Measurements from ENCODE around the gene SFXN3.

The SFXN3 gene

DNA sequence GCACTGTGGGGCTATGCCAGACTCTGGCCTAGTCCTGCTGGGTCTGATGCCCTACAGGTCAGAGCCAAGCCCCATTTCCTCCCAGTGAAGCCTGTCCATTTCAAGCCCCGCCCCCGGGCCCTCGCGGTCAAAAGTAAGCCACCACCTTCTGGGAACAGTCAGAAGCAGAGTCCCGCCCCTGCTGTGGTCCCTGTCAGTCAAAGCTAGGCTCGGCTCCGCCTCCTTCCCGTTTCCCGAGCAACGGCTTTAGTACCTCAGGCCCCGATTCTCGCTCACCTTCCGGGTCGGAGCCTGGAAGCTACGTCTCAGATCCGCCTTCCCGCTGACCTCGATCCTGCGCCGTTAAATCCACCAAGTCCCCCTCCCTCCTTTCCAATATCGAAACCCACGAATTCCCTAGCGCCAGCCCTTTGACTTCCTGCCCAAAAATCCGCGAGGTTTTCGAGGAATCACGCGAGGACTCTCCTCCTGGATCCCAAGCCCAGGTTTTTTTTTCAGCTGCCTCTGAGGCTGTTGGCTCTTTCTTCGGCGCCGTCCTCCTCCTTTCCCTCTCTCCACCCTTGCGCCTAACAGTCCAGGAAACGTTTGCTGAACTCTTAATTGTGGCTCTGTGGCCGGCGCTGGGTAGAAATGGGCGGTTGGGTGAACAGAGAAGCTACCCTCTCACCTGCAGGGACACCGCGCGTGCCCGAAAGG is 11.8 kb downstream of the SFXN3 start:
- H3K4me2 ChIP-seq: peak overlapping the region; percentile 76 to 96 (median 89)
- TF ChIP-seq Cebpa-rat (IDR thresholded peaks at IDR 0.05): no peak
- peaks cover 6 to 29% (median 24%) of the 10 kb centered on the region in 11 experiments; a peak in 21 of 22 replicates for H3K36me3 ChIP-seq
- H3K4me1 ChIP-seq: peaks cover 29 to 44% (median 41%) of the 10 kb centered on the region in 10 experiments
- peak overlapping the region; percentile 70 to 84 (median 80) for H3K9ac ChIP-seq
- peak overlapping the region; percentile 46 to 71 (median 60) for H3K4me3 ChIP-seq
- H3K27me3 ChIP-seq: peaks cover 18 to 30% (median 22%) of the 10 kb centered on the region in 11 experiments
- H3K9me3 ChIP-seq (replicated peaks in 1 of 11): no peaks in the 10 kb centered on the region
- peaks cover 0 to 34% (median 7%) of the 10 kb centered on the region in 11 experiments; a peak in 12 of 22 replicates for H4K20me1 ChIP-seq
- H3K27ac ChIP-seq: peak overlapping the region; percentile 66 to 93 (median 80)

DNA sequence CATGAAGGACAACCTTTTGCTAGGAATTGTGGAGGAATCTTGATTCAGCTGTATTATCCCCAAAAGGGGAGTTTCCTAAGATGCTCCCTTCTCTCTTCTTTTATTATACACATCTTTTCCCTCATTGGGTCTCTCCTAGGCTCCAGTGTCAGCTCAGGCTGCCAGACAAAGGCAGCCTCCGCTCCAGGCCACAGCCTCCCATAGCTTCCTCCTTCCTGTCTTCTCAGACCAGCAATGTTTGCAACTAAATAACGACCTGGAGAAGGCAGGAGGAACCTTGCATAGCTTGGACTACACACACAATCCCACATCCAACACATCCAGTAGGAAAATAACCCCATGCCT is 12.3 kb downstream of the SFXN3 start:
- peak overlapping the region; percentile 70 to 84 (median 80) for H3K9ac ChIP-seq
- peak overlapping the region; percentile 76 to 96 (median 89) for H3K4me2 ChIP-seq
- H3K27me3 ChIP-seq: peaks cover 23 to 36% (median 27%) of the 10 kb centered on the region in 11 experiments
- H3K9me3 ChIP-seq (replicated peaks in 1 of 11): no peaks in the 10 kb centered on the region
- peak overlapping the region; percentile 46 to 71 (median 60) for H3K4me3 ChIP-seq
- TF ChIP-seq Cebpa-rat (IDR thresholded peaks at IDR 0.05): no peak
- peaks cover 29 to 44% (median 41%) of the 10 kb centered on the region in 10 experiments for H3K4me1 ChIP-seq
- H4K20me1 ChIP-seq: peaks cover 0 to 34% (median 7%) of the 10 kb centered on the region in 11 experiments; a peak in 14 of 22 replicates
- H3K27ac ChIP-seq: peak overlapping the region; percentile 66 to 93 (median 80)
- peaks cover under 1 to 24% (median 19%) of the 10 kb centered on the region in 11 experiments; a peak in 18 of 22 replicates for H3K36me3 ChIP-seq

GRCh38 chr10:101044117-101044516 is 13.1 kb downstream of the SFXN3 start:
- Histone ChIP-seq H3K27me3 (peaks cover 31 to 43% (median 35%) of the 10 kb centered on the region in 11 experiments), H3K4me2 (peak overlapping the region in 9 of 11 experiments; percentile 76 to 96 (median 89); a peak in 14 of 22 replicates), H3K9me3 (replicated peaks in 1 of 11) (no peaks in the 10 kb centered on the region), H3K4me1 (peaks cover 29 to 47% (median 41%) of the 10 kb centered on the region in 10 experiments), H3K36me3 (peaks cover 0 to 16% (median 12%) of the 10 kb centered on the region in 11 experiments; a peak in 15 of 22 replicates), H3K4me3 (no peak overlapping the region), H3K27ac (no peak overlapping the region), H4K20me1 (peaks cover 0 to 34% (median 12%) of the 10 kb centered on the region in 11 experiments; a peak in 13 of 22 replicates), H3K9ac (no peak overlapping the region; a peak in 1 of 22 replicates)
- no peak for TF ChIP-seq Cebpa-rat (IDR thresholded peaks at IDR 0.05)

- Histone ChIP-seq H3K9me3 (replicated peaks in 1 of 11) (no peaks in the 10 kb centered on the region), H3K27ac (no peak overlapping the region), H3K27me3 (peaks cover 42 to 61% (median 51%) of the 10 kb centered on the region in 11 experiments), H3K36me3 (peaks cover 0 to 5% (median 0%) of the 10 kb centered on the region in 11 experiments; a peak in 1 of 22 replicates), H4K20me1 (peaks cover 0 to 46% (median 16%) of the 10 kb centered on the region in 11 experiments; a peak in 14 of 22 replicates), H3K4me3 (no peak overlapping the region), H3K9ac (peak overlapping the region in 1 of 11 experiments; percentile 32; a peak in 4 of 22 replicates), H3K4me1 (peaks cover 27 to 50% (median 43%) of the 10 kb centered on the region in 10 experiments), H3K4me2 (peak overlapping the region in 9 of 11 experiments; percentile 21 to 60 (median 40); a peak in 17 of 22 replicates)
- no peak for TF ChIP-seq Cebpa-rat (IDR thresholded peaks at IDR 0.05)
Measured at GRCh38 chr10:101046332-101047238, 15.6 kb downstream of the SFXN3 start.

- H3K27ac ChIP-seq: no peak overlapping the region
- peaks cover 0 to 53% (median 22%) of the 10 kb centered on the region in 11 experiments; a peak in 15 of 22 replicates for H4K20me1 ChIP-seq
- H3K27me3 ChIP-seq: peaks cover 42 to 61% (median 51%) of the 10 kb centered on the region in 11 experiments
- peak overlapping the region in 9 of 11 experiments; percentile 21 to 60 (median 40); a peak in 17 of 22 replicates for H3K4me2 ChIP-seq
- peaks cover 20 to 43% (median 37%) of the 10 kb centered on the region in 10 experiments for H3K4me1 ChIP-seq
- no peak for TF ChIP-seq Cebpa-rat (IDR thresholded peaks at IDR 0.05)
- H3K36me3 ChIP-seq: peaks cover 0 to 5% (median 0%) of the 10 kb centered on the region in 11 experiments; a peak in 1 of 22 replicates
- H3K9ac ChIP-seq: peak overlapping the region in 1 of 11 experiments; percentile 32; a peak in 4 of 22 replicates
- H3K4me3 ChIP-seq: no peak overlapping the region
- H3K9me3 ChIP-seq (replicated peaks in 1 of 11): no peaks in the 10 kb centered on the region
Measured at GRCh38 chr10:101047268-101047667, 16.2 kb downstream of the SFXN3 start.

GRCh38 chr10:101047961-101048892 is 17.2 kb downstream of the SFXN3 start:
- Histone ChIP-seq H3K36me3 (peaks cover 0 to 5% (median 0%) of the 10 kb centered on the region in 11 experiments; a peak in 1 of 22 replicates), H3K27me3 (peaks cover 42 to 61% (median 51%) of the 10 kb centered on the region in 11 experiments), H3K27ac (no peak overlapping the region), H4K20me1 (peaks cover 0 to 62% (median 23%) of the 10 kb centered on the region in 11 experiments; a peak in 15 of 22 replicates), H3K4me3 (no peak overlapping the region), H3K9ac (no peak overlapping the region), H3K4me2 (no peak overlapping the region), H3K4me1 (peaks cover 15 to 36% (median 32%) of the 10 kb centered on the region in 10 experiments), H3K9me3 (replicated peaks in 1 of 11) (no peaks in the 10 kb centered on the region)
- no peak for TF ChIP-seq Cebpa-rat (IDR thresholded peaks at IDR 0.05)

DNA sequence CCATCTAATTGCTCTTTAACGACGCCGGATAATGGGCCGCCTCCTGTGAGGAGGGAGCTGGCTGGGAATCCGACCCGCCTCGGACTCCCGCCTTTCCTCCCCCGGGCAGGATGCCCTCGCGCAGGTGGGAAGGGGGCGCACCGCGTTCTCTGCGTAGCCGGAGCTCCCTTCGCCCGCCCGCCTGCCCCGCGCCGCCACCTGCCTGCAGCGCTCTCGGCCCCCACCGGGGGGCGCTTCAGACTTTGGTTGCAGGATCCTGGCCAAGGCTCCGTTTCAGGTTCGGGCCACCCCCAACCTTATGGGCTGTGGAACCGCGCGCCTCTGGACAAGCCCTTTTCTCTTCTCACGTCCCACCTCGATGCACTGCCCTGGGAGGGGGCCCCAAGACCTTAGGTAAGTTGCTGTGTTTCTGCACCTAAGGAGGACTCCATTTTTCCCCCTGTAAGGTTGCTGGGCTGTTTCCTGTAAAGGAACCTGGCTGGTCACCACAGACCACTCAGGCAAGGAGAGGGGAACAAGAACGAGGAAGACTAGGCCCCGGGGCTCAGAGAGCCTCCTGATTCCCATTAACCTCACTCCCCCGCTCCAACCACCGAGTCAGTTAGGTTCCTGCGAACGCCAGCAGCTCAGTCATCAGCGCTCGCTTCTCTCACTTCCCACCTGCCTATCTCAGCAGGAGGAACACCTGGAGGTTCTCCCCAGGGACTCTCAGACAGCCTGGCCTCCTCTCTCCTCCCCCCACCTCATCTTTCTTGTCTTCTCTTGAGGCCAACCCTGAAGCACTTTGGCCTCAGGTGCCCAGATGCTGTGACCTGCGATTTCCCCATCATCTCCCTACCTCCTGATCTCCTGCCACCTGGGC is 19.4 kb downstream of the SFXN3 start:
- peak overlapping the region in 3 of 11 experiments; percentile 4 to 32 (median 9); a peak in 2 of 22 replicates for H3K9ac ChIP-seq
- H4K20me1 ChIP-seq: peaks cover 0 to 84% (median 37%) of the 10 kb centered on the region in 11 experiments; a peak in 16 of 22 replicates
- H3K4me3 ChIP-seq: peak overlapping the region in 2 of 10 experiments; percentile 6 to 27; a peak in 1 of 20 replicates
- peaks cover 23 to 48% (median 44%) of the 10 kb centered on the region in 10 experiments for H3K4me1 ChIP-seq
- H3K27me3 ChIP-seq: peaks cover 42 to 54% (median 51%) of the 10 kb centered on the region in 11 experiments
- no peak overlapping the region for H3K27ac ChIP-seq
- H3K9me3 ChIP-seq (replicated peaks in 1 of 11): no peaks in the 10 kb centered on the region
- H3K36me3 ChIP-seq: peaks cover 0 to 12% (median 4%) of the 10 kb centered on the region in 11 experiments; a peak in 6 of 22 replicates
- H3K4me2 ChIP-seq: peak overlapping the region; percentile 58 to 88 (median 68)
- no peak for TF ChIP-seq Cebpa-rat (IDR thresholded peaks at IDR 0.05)
